ENCODE measurements around the gene CYSTM1. TPM values are rescaled to one million over a fixed set of nuclear protein-coding genes. Genes with fewer than 3 reads are reported as not detected.

CYSTM1 gene, protein sequence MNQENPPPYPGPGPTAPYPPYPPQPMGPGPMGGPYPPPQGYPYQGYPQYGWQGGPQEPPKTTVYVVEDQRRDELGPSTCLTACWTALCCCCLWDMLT
- total RNA-seq (2021): 27.2 and 29.8 TPM in 2 replicates
- percentile 60 among the genes with signal in this experiment for Bru-seq, nascent RNA
- BruChase-seq, experiment 1, labeled RNA remaining after a 2-hour chase: percentile 53 among the genes with signal in this experiment
- percentile 52 among the genes with signal in this experiment for BruChase-seq, experiment 2, labeled RNA remaining after a 6-hour chase
- long read RNA-seq, transcript CYSTM1-201 (3 exons, 1,336 nt): major isoform, 67 of 81 reads
- long read RNA-seq, partial matches to known transcripts: 4 of 81 reads
- long read RNA-seq, other reads (novel, unspliced or antisense): 10 of 81 reads

DNA sequence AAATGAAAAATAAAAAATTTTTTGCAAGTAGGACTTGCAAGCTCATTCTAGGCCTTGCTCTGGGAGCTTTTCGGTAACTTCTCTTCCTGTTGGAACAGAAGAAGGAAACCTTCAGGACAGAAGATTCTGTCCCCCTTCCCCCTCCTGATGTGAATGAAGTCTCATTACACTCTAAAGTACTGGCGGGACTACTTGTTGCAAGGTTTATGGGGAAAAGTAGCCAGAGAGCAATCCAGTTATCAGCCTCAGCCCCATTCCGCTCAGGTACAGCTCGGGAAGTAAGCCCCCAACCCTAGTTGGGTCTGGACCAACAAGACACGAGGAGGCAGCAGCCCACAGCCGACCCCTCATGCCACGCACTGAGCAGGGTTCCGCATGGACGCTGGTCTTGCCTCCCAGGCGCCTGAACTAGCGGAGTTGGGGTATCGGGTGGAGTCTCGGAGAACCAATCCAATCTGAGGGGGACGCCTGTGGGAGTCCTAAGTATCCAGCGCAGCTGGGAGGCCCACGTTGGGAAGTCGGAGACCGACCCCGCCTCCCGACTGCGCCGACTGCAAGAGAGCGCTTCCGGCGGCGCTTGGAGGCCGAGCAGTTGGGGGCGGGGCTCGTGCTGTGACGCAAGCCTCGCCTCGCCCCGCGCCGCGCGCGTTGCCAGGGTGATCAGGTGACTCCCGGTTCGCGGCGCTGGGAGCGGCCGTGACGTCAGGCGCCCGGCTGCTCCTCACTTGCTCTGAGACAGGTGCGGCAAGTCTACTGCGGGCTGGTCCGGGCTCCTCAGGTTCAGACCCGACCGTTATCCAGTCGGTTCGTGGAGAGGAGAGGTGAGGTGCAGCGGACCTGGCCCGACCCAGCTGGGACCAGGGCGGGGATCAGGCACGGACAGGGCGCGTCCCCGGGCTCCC lies at the start of gene CYSTM1:
CYSTM1 (plus strand) TSS at position 724 of the 902 bp plus-strand sequence. CDS start 19,278 bp downstream, outside the sequence.
- Histone ChIP-seq H4K20me1 (ENCODE audit: insufficient read depth) (no peaks in the 10 kb centered on the region), H3K4me1 (replicated peaks; ENCODE audit: insufficient read depth) (peaks cover 22% of the 10 kb centered on the region), H3K4me3 (peak within 1 kb of the TSS; percentile 99), H3F3A (ENCODE audit: insufficient read depth, low read depth) (peaks cover 19% of the 10 kb centered on the region), H3K79me2 (ENCODE audit: low read depth) (no peaks in the 10 kb centered on the region), H3K9me2 (ENCODE audit: insufficient read depth) (no peaks in the 10 kb centered on the region), H3K36me3 (ENCODE audit: low read depth) (no peaks in the 10 kb centered on the region), H3K4me2 (peak within 1 kb of the TSS; percentile 99), H3K27ac (peak within 1 kb of the TSS; percentile 51), H3K9me3 (ENCODE audit: insufficient read depth, low read depth) (no peaks in the 10 kb centered on the region), H2AFZ (peak within 1 kb of the TSS; percentile 99), H3K27me3 (ENCODE audit: insufficient read depth, low read depth) (no peaks in the 10 kb centered on the region)
- no peak for TF ChIP-seq EZH2 (IDR thresholded peaks at IDR 0.05; ENCODE audit: low read depth)
- TF ChIP-seq, protein P1, sequence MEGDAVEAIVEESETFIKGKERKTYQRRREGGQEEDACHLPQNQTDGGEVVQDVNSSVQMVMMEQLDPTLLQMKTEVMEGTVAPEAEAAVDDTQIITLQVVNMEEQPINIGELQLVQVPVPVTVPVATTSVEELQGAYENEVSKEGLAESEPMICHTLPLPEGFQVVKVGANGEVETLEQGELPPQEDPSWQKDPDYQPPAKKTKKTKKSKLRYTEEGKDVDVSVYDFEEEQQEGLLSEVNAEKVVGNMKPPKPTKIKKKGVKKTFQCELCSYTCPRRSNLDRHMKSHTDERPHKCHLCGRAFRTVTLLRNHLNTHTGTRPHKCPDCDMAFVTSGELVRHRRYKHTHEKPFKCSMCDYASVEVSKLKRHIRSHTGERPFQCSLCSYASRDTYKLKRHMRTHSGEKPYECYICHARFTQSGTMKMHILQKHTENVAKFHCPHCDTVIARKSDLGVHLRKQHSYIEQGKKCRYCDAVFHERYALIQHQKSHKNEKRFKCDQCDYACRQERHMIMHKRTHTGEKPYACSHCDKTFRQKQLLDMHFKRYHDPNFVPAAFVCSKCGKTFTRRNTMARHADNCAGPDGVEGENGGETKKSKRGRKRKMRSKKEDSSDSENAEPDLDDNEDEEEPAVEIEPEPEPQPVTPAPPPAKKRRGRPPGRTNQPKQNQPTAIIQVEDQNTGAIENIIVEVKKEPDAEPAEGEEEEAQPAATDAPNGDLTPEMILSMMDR (conservative IDR thresholded peaks at IDR 0.05): no peak
- intact Hi-C loops (cut with micrococcal nuclease; ENCODE audit: unreplicated experiment): loop anchor here (5.0 kb wide), 3 partner anchors 68 to 548 kb away; no protein-coding TSS in a partner anchor
- CTCF ChIA-PET: no interaction called here
- POLR2A ChIA-PET (ENCODE audit: unreplicated experiment): no interaction called here
- peak; percentile 83 to 97 for DNase-seq
- TSS peak; percentile 94 for BruUV-seq (replicated peaks)

DNA sequence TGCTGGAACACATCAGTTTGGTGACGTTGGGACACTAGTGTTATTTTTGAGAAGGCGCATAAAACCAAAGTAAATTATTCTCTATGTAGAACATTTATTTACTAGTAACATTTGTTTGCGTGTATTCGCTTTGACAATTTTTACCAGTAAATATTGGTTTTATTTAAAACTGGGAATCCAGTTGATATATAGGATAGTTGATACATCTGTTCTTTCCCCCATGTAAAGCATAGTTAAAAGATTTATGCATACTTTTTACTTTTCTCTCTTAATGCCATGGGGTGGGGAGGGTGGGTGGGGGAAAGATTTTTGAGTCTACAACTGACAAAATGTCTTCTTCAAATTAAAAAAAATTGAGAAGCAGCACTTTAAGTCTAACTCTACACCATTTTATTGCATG lies 49.4 kb upstream of the CYSTM1 start, which contains the start of gene IGIP:
IGIP (plus strand) TSS at position 301 of the 400 bp plus-strand sequence. CDS start 2,540 bp downstream, outside the sequence.
- Histone ChIP-seq H4K20me1 (ENCODE audit: insufficient read depth) (peaks cover 4% of the 10 kb centered on the region; the same call in 1 of the 2 replicates), H3F3A (ENCODE audit: insufficient read depth, low read depth) (no peaks in the 10 kb centered on the region), H3K4me1 (replicated peaks; ENCODE audit: insufficient read depth) (no peaks in the 10 kb centered on the region), H3K27me3 (ENCODE audit: insufficient read depth, low read depth) (no peaks in the 10 kb centered on the region), H3K9me3 (ENCODE audit: insufficient read depth, low read depth) (no peaks in the 10 kb centered on the region), H3K4me3 (no peak within 1 kb of the TSS), H3K4me2 (no peak within 1 kb of the TSS), H2AFZ (no peak within 1 kb of the TSS), H3K79me2 (ENCODE audit: low read depth) (peaks cover 27% of the 10 kb centered on the region), H3K9me2 (ENCODE audit: insufficient read depth) (0 out of 2 replicates have a peak, but pooled peaks cover 3% of the 10 kb centered on the region), H3K36me3 (ENCODE audit: low read depth) (no peaks in the 10 kb centered on the region), H3K27ac (no peak within 1 kb of the TSS)
- DNase-seq: no peak
- CTCF ChIA-PET: no interaction called here
- POLR2A ChIA-PET (ENCODE audit: unreplicated experiment): no interaction called here
- TF ChIP-seq, protein P1 (conservative IDR thresholded peaks at IDR 0.05): no peak
- no peak for TF ChIP-seq EZH2 (IDR thresholded peaks at IDR 0.05; ENCODE audit: low read depth)
- intact Hi-C loops (cut with micrococcal nuclease; ENCODE audit: unreplicated experiment): no loop called here
- no TSS peak for BruUV-seq (replicated peaks)

DNA sequence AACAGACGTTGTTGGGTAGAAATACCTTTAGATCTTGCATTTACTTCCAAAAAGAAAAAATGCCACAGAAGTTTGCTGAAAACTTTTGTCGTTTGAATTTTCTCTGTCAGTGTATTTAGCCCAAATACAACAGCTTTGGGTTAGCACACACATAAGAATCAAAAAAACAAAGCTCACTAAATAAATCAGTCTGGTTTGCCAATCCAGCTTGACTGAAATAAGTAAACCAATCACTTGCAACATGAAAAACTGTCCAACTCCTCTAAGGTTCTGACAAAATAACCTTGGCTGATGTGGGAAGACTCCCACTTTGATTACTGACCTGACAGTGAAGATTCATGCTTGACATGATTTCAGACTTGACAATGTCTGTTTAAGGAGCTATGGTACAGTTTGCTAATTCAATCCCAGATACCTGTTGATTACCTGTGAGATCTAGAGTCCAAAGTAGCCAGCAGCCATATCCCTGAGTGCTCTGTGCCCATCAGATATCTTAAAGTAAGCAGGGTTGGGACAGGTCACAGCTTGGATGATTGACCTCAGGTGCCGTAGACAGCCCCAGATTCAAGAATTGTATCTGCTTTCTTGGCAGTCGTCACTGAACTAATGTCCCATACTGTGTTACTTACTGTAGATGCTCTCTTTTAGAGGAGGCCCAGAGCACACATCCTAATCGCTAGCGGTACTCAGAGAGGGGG lies 48.5 kb upstream of the CYSTM1 start:
- intact Hi-C loops (cut with micrococcal nuclease; ENCODE audit: unreplicated experiment): no loop called here
- no peak overlapping the region for H3K4me2 ChIP-seq
- no peaks in the 10 kb centered on the region for H3K27me3 ChIP-seq (ENCODE audit: insufficient read depth, low read depth)
- H2AFZ ChIP-seq: no peak overlapping the region
- BruUV-seq (replicated peaks): no TSS peak
- TF ChIP-seq, protein P1 (conservative IDR thresholded peaks at IDR 0.05): no peak
- TF ChIP-seq EZH2 (IDR thresholded peaks at IDR 0.05; ENCODE audit: low read depth): no peak
- peaks cover 3% of the 10 kb centered on the region; the same call in 1 of the 2 replicates for H3F3A ChIP-seq (ENCODE audit: insufficient read depth, low read depth)
- H3K9me2 ChIP-seq (ENCODE audit: insufficient read depth): no peaks in the 10 kb centered on the region
- DNase-seq: no peak
- CTCF ChIA-PET: no interaction called here
- POLR2A ChIA-PET (ENCODE audit: unreplicated experiment): no interaction called here
- peaks cover 27% of the 10 kb centered on the region for H3K79me2 ChIP-seq (ENCODE audit: low read depth)
- H3K36me3 ChIP-seq (ENCODE audit: low read depth): no peaks in the 10 kb centered on the region
- H3K4me1 ChIP-seq (replicated peaks; ENCODE audit: insufficient read depth): peaks cover 3% of the 10 kb centered on the region
- no peak overlapping the region for H3K27ac ChIP-seq
- peaks cover 4% of the 10 kb centered on the region; the same call in 1 of the 2 replicates for H4K20me1 ChIP-seq (ENCODE audit: insufficient read depth)
- H3K9me3 ChIP-seq (ENCODE audit: insufficient read depth, low read depth): no peaks in the 10 kb centered on the region
- H3K4me3 ChIP-seq: no peak overlapping the region
